CD4-positive, CD25-positive, alpha-beta regulatory T cell (primary cell): ENCODE results near the gene ANTXRL. TPM values are rescaled to one million over a fixed set of nuclear protein-coding genes. Genes with fewer than 3 reads are reported as not detected.

Experiments
- ATAC-seq, 2 donors: fragments of 150-1000 bp; cut with Tn5 transposase; one replicate each; pipeline ENCODE4 v1.10.0; 2021; ENCODE audit warnings: low read depth in 2 of 2, moderate number of reproducible peaks in 2 of 2, moderate library complexity in 1 of 2
- DNase-seq, 3 donors: peaks; one replicate each; pipeline versions ENCODE4 v3.0.0 to v3.0.0-alpha.2; 2012 to 2022; ENCODE audit warnings: mixed read lengths in 1 of 3
- H3K27ac ChIP-seq: one replicate; pipeline ENCODE4 v1.7.0; 2013; ENCODE audit warnings: mild to moderate bottlenecking, low read length; ENCODE audit not compliant: insufficient read depth, poor library complexity, severe bottlenecking
- H3K27me3 ChIP-seq: one replicate; pipeline ENCODE4 v1.7.0; 2013; ENCODE audit warnings: low read length; ENCODE audit not compliant: control insufficient read depth, insufficient read depth
- H3K36me3 ChIP-seq: one replicate; pipeline ENCODE4 v1.7.0; 2013; ENCODE audit warnings: mild to moderate bottlenecking, low read length, moderate library complexity; ENCODE audit not compliant: control insufficient read depth, insufficient read depth
- H3K4me1 ChIP-seq: 2 replicates; pipeline ENCODE4 v1.7.0; 2013; ENCODE audit warnings: mild to moderate bottlenecking, low read length; ENCODE audit not compliant: insufficient read depth, control insufficient read depth, poor library complexity, severe bottlenecking
- H3K4me3 ChIP-seq: one replicate; pipeline ENCODE4 v1.7.0; 2013; ENCODE audit warnings: low read depth, mild to moderate bottlenecking, low read length, moderate library complexity
- H3K9me3 ChIP-seq, 2 experiments: 1 replicate in 1 of 2; 2 replicates in 1 of 2; pipeline ENCODE4 v1.7.0; 2013; ENCODE audit warnings: low read length in 2 of 2, mild to moderate bottlenecking in 1 of 2, moderate library complexity in 1 of 2; ENCODE audit not compliant: control insufficient read depth in 2 of 2
- H3K27ac Mint-ChIP-seq, 3 donors: one replicate each; pipeline ENCODE4 v1.8.0; 2020 to 2022; ENCODE audit warnings: mild to moderate bottlenecking in 3 of 3, mixed read lengths in 3 of 3, moderate library complexity in 2 of 3
- H3K27me3 Mint-ChIP-seq: one replicate; pipeline ENCODE4 v1.8.0; 2022; ENCODE audit warnings: mild to moderate bottlenecking, mixed read lengths
- H3K36me3 Mint-ChIP-seq: one replicate; pipeline ENCODE4 v1.8.0; 2020; ENCODE audit warnings: mixed read lengths
- H3K4me1 Mint-ChIP-seq, 4 donors: one replicate each; pipeline ENCODE4 v1.8.0; 2020 to 2022; ENCODE audit warnings: mixed read lengths in 4 of 4, mild to moderate bottlenecking in 1 of 4
- H3K4me3 Mint-ChIP-seq, 4 donors: one replicate each; pipeline ENCODE4 v1.8.0; 2020 to 2022; ENCODE audit warnings: mild to moderate bottlenecking in 4 of 4, mixed read lengths in 4 of 4, moderate library complexity in 3 of 4
- H3K9me3 Mint-ChIP-seq, 7 donors: one replicate each; pipeline ENCODE4 v1.8.0; 2020 to 2022; ENCODE audit warnings: mixed read lengths in 7 of 7, mild to moderate bottlenecking in 3 of 7, moderate library complexity in 2 of 7
- polyA plus RNA-seq, 4 donors: library from polyadenylated mRNA; unstranded; fragments of 300-500 nt; fragmentation: Illumina TruSeq; gene quantifications; one replicate each; pipeline ENCODE4 v1.2.3, GENCODE V29; 2021
- total RNA-seq: library from RNA; stranded (reverse); gene quantifications from one replicate; pipeline ENCODE4 v1.2.3, GENCODE V29; 2022

The ANTXRL gene
- total and polyA plus RNA-seq, 5 donors from 2014 or later = 0.72 TPM; not detected in 4

DNA sequence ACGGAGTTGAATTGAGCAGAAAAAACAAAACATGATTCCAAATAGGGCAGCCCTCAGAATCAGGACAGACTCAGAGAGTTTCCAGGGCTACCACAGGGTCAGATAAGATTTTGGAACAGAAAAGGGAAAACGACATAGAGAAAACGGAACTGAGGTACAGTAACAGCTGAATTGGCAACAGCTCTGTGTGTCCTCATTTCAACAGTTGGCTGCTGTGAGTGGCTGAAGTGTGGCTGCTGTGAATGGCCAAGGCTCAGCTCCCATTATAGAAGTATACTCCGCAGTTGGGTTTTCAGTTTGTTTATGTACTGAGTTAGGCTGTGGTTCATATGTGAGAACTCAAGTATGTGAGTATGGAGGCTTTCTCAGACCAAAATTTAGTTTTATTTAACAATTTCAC lies 32.0 kb downstream of the ANTXRL start:
- no peaks in the 10 kb centered on the region for H3K27me3 ChIP-seq
- no peak for DNase-seq
- peaks cover 0 to 2% (median 0%) of the 10 kb centered on the region in 7 donors for H3K9me3 Mint-ChIP-seq
- H3K4me3 ChIP-seq = no peak overlapping the region
- H3K4me1 Mint-ChIP-seq = no peaks in the 10 kb centered on the region
- no peaks in the 10 kb centered on the region for H3K36me3 Mint-ChIP-seq
- no peak overlapping the region for H3K27ac ChIP-seq
- H3K4me1 ChIP-seq = no peaks in the 10 kb centered on the region
- no peak for ATAC-seq
- H3K9me3 ChIP-seq = no peaks in the 10 kb centered on the region
- no peak overlapping the region for H3K4me3 Mint-ChIP-seq
- H3K27me3 Mint-ChIP-seq = peaks cover 17% of the 10 kb centered on the region
- H3K27ac Mint-ChIP-seq = peak overlapping the region in 1 of 3 donors; percentile 53
- H3K36me3 ChIP-seq = no peaks in the 10 kb centered on the region

DNA sequence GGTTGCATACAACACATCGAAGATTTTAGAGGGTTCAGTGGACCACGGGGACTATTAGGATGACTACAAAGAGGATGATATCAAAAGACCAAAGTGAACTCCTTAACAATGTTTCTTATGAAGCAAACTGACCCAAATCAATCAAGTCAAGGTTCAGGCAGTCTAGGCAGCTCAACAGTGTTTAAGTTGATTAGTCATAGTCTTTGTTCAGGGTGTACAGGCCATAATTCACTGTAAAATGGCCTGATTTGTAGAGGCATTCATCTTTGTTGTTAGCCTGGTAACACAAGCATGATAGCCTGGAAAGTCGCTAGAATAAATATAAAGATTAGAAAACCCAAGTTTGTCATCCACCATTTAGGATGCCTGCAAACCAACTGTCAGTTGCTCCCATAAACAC lies 32.6 kb downstream of the ANTXRL start:
- H3K27ac ChIP-seq = no peak overlapping the region
- Mint-ChIP-seq H3K9me3 (no peaks in the 10 kb centered on the region), H3K36me3 (no peaks in the 10 kb centered on the region), H3K27ac (no peak overlapping the region), H3K4me3 (no peak overlapping the region), H3K27me3 (peaks cover 17% of the 10 kb centered on the region), H3K4me1 (no peaks in the 10 kb centered on the region)
- H3K9me3 ChIP-seq = no peaks in the 10 kb centered on the region
- ATAC-seq = no peak
- no peaks in the 10 kb centered on the region for H3K36me3 ChIP-seq
- DNase-seq = no peak
- H3K4me1 ChIP-seq = no peaks in the 10 kb centered on the region
- H3K27me3 ChIP-seq = no peaks in the 10 kb centered on the region
- H3K4me3 ChIP-seq = no peak overlapping the region

DNA sequence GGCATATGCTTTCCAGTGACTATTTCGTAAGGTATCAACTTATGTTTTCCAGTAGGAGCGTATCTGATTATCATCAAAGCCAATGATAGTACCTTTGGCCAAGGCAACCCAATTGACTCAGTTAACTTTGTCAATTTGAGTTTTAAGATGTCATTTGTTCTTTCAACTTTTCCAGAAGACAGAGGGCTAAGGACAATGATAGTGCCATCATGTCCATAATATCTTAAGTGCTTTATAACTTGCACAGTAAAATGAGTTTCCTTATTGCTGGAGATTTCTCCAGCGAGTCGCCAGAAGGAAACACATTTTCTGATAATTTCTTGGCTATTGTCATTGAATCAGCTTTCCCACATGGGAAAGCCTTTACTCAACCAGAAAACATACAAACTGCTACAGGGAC lies 35.0 kb downstream of the ANTXRL start:
- H3K27ac ChIP-seq = no peak overlapping the region
- H3K27me3 Mint-ChIP-seq = peaks cover 14% of the 10 kb centered on the region
- no peaks in the 10 kb centered on the region for H3K4me1 Mint-ChIP-seq
- no peak overlapping the region for H3K4me3 Mint-ChIP-seq
- peaks cover 0 to 1% (median 0%) of the 10 kb centered on the region in 7 donors for H3K9me3 Mint-ChIP-seq
- DNase-seq (no peak), ATAC-seq (no peak)
- H3K9me3 ChIP-seq = no peaks in the 10 kb centered on the region
- H3K36me3 ChIP-seq = no peaks in the 10 kb centered on the region
- no peak overlapping the region for H3K27ac Mint-ChIP-seq
- H3K27me3 ChIP-seq = no peaks in the 10 kb centered on the region
- H3K36me3 Mint-ChIP-seq = no peaks in the 10 kb centered on the region
- no peaks in the 10 kb centered on the region for H3K4me1 ChIP-seq
- H3K4me3 ChIP-seq = no peak overlapping the region

- peaks cover 5% of the 10 kb centered on the region for H3K27me3 Mint-ChIP-seq
- no peaks in the 10 kb centered on the region for H3K36me3 ChIP-seq
- H3K36me3 Mint-ChIP-seq = no peaks in the 10 kb centered on the region
- H3K9me3 Mint-ChIP-seq = peaks cover 0 to 1% (median 0%) of the 10 kb centered on the region in 7 donors
- no peak overlapping the region for H3K27ac ChIP-seq
- no peaks in the 10 kb centered on the region for H3K4me1 Mint-ChIP-seq
- DNase-seq = no peak
- H3K4me3 ChIP-seq = no peak overlapping the region
- no peaks in the 10 kb centered on the region for H3K27me3 ChIP-seq
- H3K27ac Mint-ChIP-seq = no peak overlapping the region
- no peaks in the 10 kb centered on the region for H3K9me3 ChIP-seq
- H3K4me3 Mint-ChIP-seq = no peak overlapping the region
- H3K4me1 ChIP-seq = no peaks in the 10 kb centered on the region
- ATAC-seq = no peak
These were observed 36.4 kb downstream of the ANTXRL start for GRCh38 chr10:46323176-46323575.

DNA sequence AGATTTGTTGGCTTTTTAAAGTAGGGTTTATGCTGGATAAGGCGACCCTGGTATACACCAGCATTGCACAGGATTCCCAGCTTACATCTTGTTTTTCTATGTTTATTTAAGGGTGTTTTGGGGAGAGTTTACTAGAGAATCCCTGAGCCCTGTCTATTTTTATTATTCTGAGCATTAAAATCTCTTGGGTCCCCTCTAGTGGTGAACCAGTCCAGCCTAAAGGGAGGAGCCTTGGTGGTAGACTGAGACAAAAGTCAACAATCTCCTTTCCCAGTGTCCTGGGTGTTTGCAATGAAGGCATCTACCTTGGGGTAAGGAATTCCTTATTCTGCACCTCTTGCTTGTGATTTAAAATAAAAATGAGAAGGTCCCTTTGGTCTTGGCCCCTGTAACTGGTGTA lies 38.2 kb downstream of the ANTXRL start:
- Mint-ChIP-seq H3K27ac (no peak overlapping the region), H3K27me3 (peaks cover 9% of the 10 kb centered on the region), H3K9me3 (peaks cover 0 to 1% (median 0%) of the 10 kb centered on the region in 7 donors), H3K4me3 (no peak overlapping the region), H3K4me1 (no peaks in the 10 kb centered on the region), H3K36me3 (no peaks in the 10 kb centered on the region)
- Histone ChIP-seq H3K36me3 (no peaks in the 10 kb centered on the region), H3K27me3 (no peaks in the 10 kb centered on the region), H3K9me3 (no peaks in the 10 kb centered on the region), H3K27ac (no peak overlapping the region), H3K4me3 (no peak overlapping the region), H3K4me1 (no peaks in the 10 kb centered on the region)
- ATAC-seq (peak in 1 of 2 donors; percentile 24), DNase-seq (peak in 2 of 3 donors; percentile 9 to 17)

GRCh38 chr10:46326066-46326465 lies 39.3 kb downstream of the ANTXRL start:
- H3K36me3 Mint-ChIP-seq = no peaks in the 10 kb centered on the region
- Histone ChIP-seq H3K36me3 (no peaks in the 10 kb centered on the region), H3K4me1 (no peaks in the 10 kb centered on the region), H3K4me3 (no peak overlapping the region), H3K27me3 (no peaks in the 10 kb centered on the region), H3K27ac (no peak overlapping the region), H3K9me3 (no peaks in the 10 kb centered on the region)
- H3K9me3 Mint-ChIP-seq = peaks cover 0 to 1% (median 0%) of the 10 kb centered on the region in 7 donors
- no peak for DNase-seq
- H3K27me3 Mint-ChIP-seq = peaks cover 15% of the 10 kb centered on the region
- H3K4me1 Mint-ChIP-seq = no peaks in the 10 kb centered on the region
- ATAC-seq = no peak
- H3K27ac Mint-ChIP-seq = peak overlapping the region in 1 of 3 donors; percentile 31
- H3K4me3 Mint-ChIP-seq = no peak overlapping the region

- ATAC-seq (no peak), DNase-seq (no peak)
- H3K9me3 Mint-ChIP-seq = peaks cover 0 to 1% (median 0%) of the 10 kb centered on the region in 7 donors
- Histone ChIP-seq H3K4me1 (no peaks in the 10 kb centered on the region), H3K4me3 (no peak overlapping the region), H3K36me3 (no peaks in the 10 kb centered on the region), H3K9me3 (no peaks in the 10 kb centered on the region), H3K27ac (no peak overlapping the region), H3K27me3 (no peaks in the 10 kb centered on the region)
- H3K4me1 Mint-ChIP-seq = no peaks in the 10 kb centered on the region
- H3K27ac Mint-ChIP-seq = peak overlapping the region in 1 of 3 donors; percentile 24
- H3K27me3 Mint-ChIP-seq = peaks cover 23% of the 10 kb centered on the region
- H3K36me3 Mint-ChIP-seq = no peaks in the 10 kb centered on the region
- H3K4me3 Mint-ChIP-seq = no peak overlapping the region
These were observed 40.2 kb downstream of the ANTXRL start for GRCh38 chr10:46326971-46327370.

DNA sequence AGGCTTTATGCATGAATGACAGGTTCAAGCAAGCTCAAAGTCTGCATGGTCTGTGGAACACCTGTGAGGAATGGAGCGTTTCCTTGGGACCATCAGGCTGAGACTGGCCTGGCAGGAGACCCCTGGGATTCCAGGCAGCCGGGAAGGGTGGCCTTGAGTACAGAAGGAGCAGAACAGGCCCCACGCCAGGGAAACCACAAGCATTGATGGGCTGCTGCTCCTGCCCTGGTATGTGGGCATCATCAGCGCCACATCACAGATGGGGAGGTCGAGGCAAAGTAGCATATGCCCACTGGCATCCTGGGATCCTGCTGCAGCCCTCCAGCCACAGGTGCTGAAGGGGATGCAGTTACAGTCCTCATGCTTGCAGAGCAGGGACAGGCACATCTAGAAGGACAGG lies 40.9 kb downstream of the ANTXRL start:
- Histone ChIP-seq H3K9me3 (no peaks in the 10 kb centered on the region), H3K36me3 (no peaks in the 10 kb centered on the region), H3K27me3 (no peaks in the 10 kb centered on the region), H3K4me1 (no peaks in the 10 kb centered on the region), H3K27ac (no peak overlapping the region), H3K4me3 (no peak overlapping the region)
- no peak overlapping the region for H3K4me3 Mint-ChIP-seq
- DNase-seq = no peak
- peaks cover 0 to 1% (median 0%) of the 10 kb centered on the region in 7 donors for H3K9me3 Mint-ChIP-seq
- H3K4me1 Mint-ChIP-seq = no peaks in the 10 kb centered on the region
- no peak overlapping the region for H3K27ac Mint-ChIP-seq
- no peaks in the 10 kb centered on the region for H3K36me3 Mint-ChIP-seq
- ATAC-seq = no peak
- peaks cover 23% of the 10 kb centered on the region for H3K27me3 Mint-ChIP-seq
